Uterus (tissue), 4 donors: ENCODE data around the gene KRTAP1-3. TPM values are rescaled to one million over a fixed set of nuclear protein-coding genes. Genes with fewer than 3 reads are reported as not detected.

ENCODE experiments used
- DNase-seq, 2 donors: peaks; one replicate each; pipeline ENCODE4 v3.0.0-alpha.2; 2019 to 2020
- H3K27ac ChIP-seq, 2 donors: fragments of 200-600 bp; sonication (generic); 1 replicate in 1 of 2; 2 replicates in 1 of 2; pipeline ENCODE4 v1.5.1; 2016 to 2018
- H3K27me3 ChIP-seq, 2 donors: fragments of 200-600 bp; sonication (generic); one replicate each; pipeline ENCODE4 v1.5.1; 2018 to 2019; ENCODE audit warnings: control low read depth in 1 of 2
- H3K36me3 ChIP-seq, 2 donors: fragments of 200-600 bp; sonication (generic); one replicate each; pipeline ENCODE4 v1.5.1; 2019; ENCODE audit warnings: control low read depth in 1 of 2
- H3K4me1 ChIP-seq, 2 donors: fragments of 200-600 bp; sonication (generic); one replicate each; pipeline ENCODE4 v1.5.1; 2018 to 2019; ENCODE audit warnings: control low read depth in 1 of 2
- H3K4me3 ChIP-seq, 2 donors: fragments of 200-600 bp; sonication (generic); 1 replicate in 1 of 2; 2 replicates in 1 of 2; pipeline ENCODE4 v1.5.1; 2018 to 2019; ENCODE audit warnings: mild to moderate bottlenecking in 1 of 2
- H3K9me3 ChIP-seq, 2 donors: fragments of 200-600 bp; sonication (generic); one replicate each; pipeline ENCODE4 v1.5.1; 2019; ENCODE audit warnings: control low read depth in 1 of 2
- CTCF ChIP-seq, 4 experiments: fragments of 200-600 bp in 2 of 4; fragments of 450-650 bp in 2 of 4; sonication (generic) in 2 of 4; IDR thresholded peaks; one replicate each; pipeline ENCODE4 v1.5.1; 2016 to 2019; ENCODE audit warnings: antibody characterized with exemption in 4 of 4, mild to moderate bottlenecking in 2 of 4, moderate library complexity in 1 of 4
- POLR2A ChIP-seq, 2 donors: fragments of 450-650 bp; IDR thresholded peaks; one replicate each; pipeline ENCODE4 v1.6.1; 2016; ENCODE audit warnings: antibody characterized with exemption in 2 of 2, mild to moderate bottlenecking in 1 of 2, moderate library complexity in 1 of 2
- intact Hi-C: fragments of 100-400 bp; cut with DNase I; formaldehyde crosslinking; loops from one replicate; pipeline ENCODE4 v1.15.1; 2023; ENCODE audit warnings: low total_unique reads
- small RNA-seq: library from RNA; depleted of rRNA; stranded (forward); fragments of <200 nt; gene quantifications from one replicate; pipeline ENCODE3, GENCODE V24; 2016
- total RNA-seq, 4 donors: library from RNA; depleted of rRNA in 3 of 4; stranded (reverse); fragments of >200 nt in 3 of 4; gene quantifications; one replicate each; pipeline versions ENCODE4 v1.1.0 to v1.2.4, GENCODE V29; 2014 to 2023
- donor health status: DM: yes; HTN: yes; CAD: no.

The KRTAP1-3 gene
- total RNA-seq, 4 donors from 2014 or later = not detected

- TF ChIP-seq POLR2A (IDR thresholded peaks at IDR 0.05) (no peak), CTCF (IDR thresholded peaks at IDR 0.05) (no peak)
- no peaks in the 10 kb centered on the region for H3K27me3 ChIP-seq
- H3K27ac ChIP-seq = no peak within 1 kb of the TSS
- no peak for DNase-seq
- intact Hi-C loops = no loop called here
- no peaks in the 10 kb centered on the region for H3K4me1 ChIP-seq
- no peaks in the 10 kb centered on the region for H3K36me3 ChIP-seq
- H3K9me3 ChIP-seq = no peaks in the 10 kb centered on the region
- H3K4me3 ChIP-seq = no peak within 1 kb of the TSS
Measured at GRCh38 chr17:40984226-40984625, 50.4 kb downstream of the KRTAP1-3 start, which contains the start of gene KRT40. KRT40 (minus strand) TSS chr17:40984326; CDS start chr17:40984273, 53 bp downstream.

Small RNA genes lying within 50 kb of the gene (small RNA-seq; reads per million reads assigned to genes)
- not detected for gene KRTAP3-4P

Other genes starting within 250 kb of the KRTAP1-3 start
- gene KRT28, start 234.9 kb downstream of the KRTAP1-3 start, total RNA-seq = not detected
- gene KRT10, start 212.3 kb downstream of the KRTAP1-3 start, total RNA-seq = 10 to 100 TPM in 2 of 4 donors, 1 to 10 TPM in 1, not detected in 1; 6.9 to 47.1 (median 39.8) TPM
- gene KRT12, start 167.7 kb downstream of the KRTAP1-3 start, total RNA-seq = not detected
- gene KRT20, start 149.6 kb downstream of the KRTAP1-3 start, total RNA-seq = under 1 TPM in 3 of 4 donors, not detected in 1; 0.26 to 0.83 (median 0.29) TPM
- 1 to 10 TPM in 1 of 4 donors, under 1 TPM in 1, not detected in 2; 0.79 to 3.1 TPM for gene KRT23, start 97.2 kb downstream of the KRTAP1-3 start, total RNA-seq
- not detected for gene KRT39, start 67.9 kb downstream of the KRTAP1-3 start, total RNA-seq
- under 1 TPM in 1 of 4 donors, not detected in 3; 0.21 TPM for gene KRT40, start 50.5 kb downstream of the KRTAP1-3 start, total RNA-seq
- not detected for gene KRTAP3-3, start 40.7 kb downstream of the KRTAP1-3 start, total RNA-seq
- not detected for gene KRTAP3-2, start 35.0 kb downstream of the KRTAP1-3 start, total RNA-seq
- gene KRTAP3-1, start 25.7 kb downstream of the KRTAP1-3 start, total RNA-seq = not detected
- gene KRTAP1-5, start 7.7 kb downstream of the KRTAP1-3 start, total RNA-seq = not detected
- gene KRTAP1-4, start 4.7 kb downstream of the KRTAP1-3 start, total RNA-seq = not detected
- not detected for gene KRTAP1-1, start 6.6 kb upstream of the KRTAP1-3 start, total RNA-seq
- not detected for gene KRTAP2-1, start 12.4 kb upstream of the KRTAP1-3 start, total RNA-seq
- gene KRTAP2-2, start 20.4 kb upstream of the KRTAP1-3 start, total RNA-seq = not detected
- gene KRTAP2-3, start 25.2 kb upstream of the KRTAP1-3 start, total RNA-seq = not detected
- not detected for gene KRTAP2-4, start 31.0 kb upstream of the KRTAP1-3 start, total RNA-seq
- not detected for gene KRTAP4-7, start 49.3 kb upstream of the KRTAP1-3 start, total RNA-seq
- not detected for gene KRTAP4-8, start 63.3 kb upstream of the KRTAP1-3 start, total RNA-seq
- gene KRTAP4-16, start 67.3 kb upstream of the KRTAP1-3 start, total RNA-seq = not detected
- gene KRTAP4-9, start 70.5 kb upstream of the KRTAP1-3 start, total RNA-seq = not detected
- gene KRTAP4-11, start 83.5 kb upstream of the KRTAP1-3 start, total RNA-seq = not detected
- not detected for gene KRTAP4-12, start 89.3 kb upstream of the KRTAP1-3 start, total RNA-seq
- not detected for gene KRTAP4-6, start 105.7 kb upstream of the KRTAP1-3 start, total RNA-seq
- not detected for gene KRTAP4-5, start 115.0 kb upstream of the KRTAP1-3 start, total RNA-seq
- not detected for gene KRTAP4-4, start 125.9 kb upstream of the KRTAP1-3 start, total RNA-seq
- gene KRTAP4-3, start 133.3 kb upstream of the KRTAP1-3 start, total RNA-seq = not detected
- not detected for gene KRTAP4-2, start 143.3 kb upstream of the KRTAP1-3 start, total RNA-seq
- gene KRTAP4-1, start 150.0 kb upstream of the KRTAP1-3 start, total RNA-seq = not detected
- gene KRTAP9-1, start 155.0 kb upstream of the KRTAP1-3 start, total RNA-seq = not detected
- not detected for gene KRTAP9-2, start 191.8 kb upstream of the KRTAP1-3 start, total RNA-seq
- gene KRTAP9-3, start 197.6 kb upstream of the KRTAP1-3 start, total RNA-seq = not detected
- not detected for gene KRTAP9-8, start 203.1 kb upstream of the KRTAP1-3 start, total RNA-seq
- gene KRTAP9-4, start 214.8 kb upstream of the KRTAP1-3 start, total RNA-seq = not detected
- gene KRTAP9-9, start 220.5 kb upstream of the KRTAP1-3 start, total RNA-seq = not detected
- gene KRTAP9-6, start 230.5 kb upstream of the KRTAP1-3 start, total RNA-seq = not detected
- not detected for gene KRTAP9-7, start 240.8 kb upstream of the KRTAP1-3 start, total RNA-seq